Testis (tissue), 2 donors: ENCODE data around the gene ZACN.

Source experiments
- POLR2A ChIP-seq: fragments of 450-650 bp; IDR thresholded peaks from one replicate; pipeline ENCODE4 v1.6.1; 2017; ENCODE audit warnings: antibody characterized with exemption, mild to moderate bottlenecking, moderate library complexity
- TF ChIP-seq, protein P1 (sequence below), 3 experiments: fragments of 450-650 bp in 2 of 3; fragments of 200-600 bp in 1 of 3; sonication (generic) in 1 of 3; IDR thresholded peaks; one replicate each; pipeline ENCODE4 v1.5.1; 2016 to 2019; ENCODE audit warnings: antibody characterized with exemption in 3 of 3, mild to moderate bottlenecking in 2 of 3, moderate library complexity in 1 of 3

DNA sequence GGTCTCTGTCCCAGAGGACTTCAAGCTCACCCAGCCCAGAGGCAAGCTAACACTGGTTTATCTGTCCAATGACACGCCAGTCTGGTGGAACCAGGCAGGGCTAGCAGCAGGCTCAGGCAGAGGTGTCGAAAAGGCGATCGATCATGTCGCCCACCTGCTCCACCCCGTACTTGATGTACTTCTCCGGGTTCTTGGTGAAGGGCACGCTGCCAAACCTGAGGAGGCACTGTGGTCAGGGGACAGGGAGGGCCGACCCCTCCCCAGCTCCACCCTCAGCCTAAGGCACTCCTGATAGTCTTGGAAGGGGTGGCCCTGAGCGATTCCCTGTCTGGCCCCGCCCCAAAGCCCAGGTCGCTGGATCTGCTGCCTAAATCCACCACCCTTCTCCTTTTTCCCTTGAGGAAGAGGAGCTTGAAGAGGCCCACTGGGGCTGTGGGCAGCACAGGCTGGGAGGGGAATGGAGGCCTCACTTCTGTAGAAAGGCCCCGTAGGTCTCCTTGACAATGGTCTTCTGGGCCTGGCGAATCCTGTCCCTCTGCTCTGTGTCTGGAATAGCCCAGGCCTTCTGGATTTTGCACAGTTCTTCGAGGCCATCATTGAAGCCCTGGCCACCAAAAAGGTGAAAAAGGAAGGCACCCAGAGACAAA is 4.7 kb downstream of the ZACN start:
- TF ChIP-seq, protein P1, sequence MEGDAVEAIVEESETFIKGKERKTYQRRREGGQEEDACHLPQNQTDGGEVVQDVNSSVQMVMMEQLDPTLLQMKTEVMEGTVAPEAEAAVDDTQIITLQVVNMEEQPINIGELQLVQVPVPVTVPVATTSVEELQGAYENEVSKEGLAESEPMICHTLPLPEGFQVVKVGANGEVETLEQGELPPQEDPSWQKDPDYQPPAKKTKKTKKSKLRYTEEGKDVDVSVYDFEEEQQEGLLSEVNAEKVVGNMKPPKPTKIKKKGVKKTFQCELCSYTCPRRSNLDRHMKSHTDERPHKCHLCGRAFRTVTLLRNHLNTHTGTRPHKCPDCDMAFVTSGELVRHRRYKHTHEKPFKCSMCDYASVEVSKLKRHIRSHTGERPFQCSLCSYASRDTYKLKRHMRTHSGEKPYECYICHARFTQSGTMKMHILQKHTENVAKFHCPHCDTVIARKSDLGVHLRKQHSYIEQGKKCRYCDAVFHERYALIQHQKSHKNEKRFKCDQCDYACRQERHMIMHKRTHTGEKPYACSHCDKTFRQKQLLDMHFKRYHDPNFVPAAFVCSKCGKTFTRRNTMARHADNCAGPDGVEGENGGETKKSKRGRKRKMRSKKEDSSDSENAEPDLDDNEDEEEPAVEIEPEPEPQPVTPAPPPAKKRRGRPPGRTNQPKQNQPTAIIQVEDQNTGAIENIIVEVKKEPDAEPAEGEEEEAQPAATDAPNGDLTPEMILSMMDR (IDR thresholded peaks at IDR 0.05) = no peak
- no peak for TF ChIP-seq POLR2A
